ENCODE data around the gene FBXO8.

- no peak for TF ChIP-seq EZH2phosphoT487 (IDR thresholded peaks at IDR 0.05; ENCODE audit: borderline replicate concordance)
- no peak for TF ChIP-seq CTCF (conservative IDR thresholded peaks at IDR 0.05; ENCODE audit: low read length)
Measured at GRCh38 chr4:174210952-174211490, 72.4 kb downstream of the FBXO8 start.
